ENCODE measurements around the gene HEXIM2. TPM values are rescaled to one million over a fixed set of nuclear protein-coding genes. Genes with fewer than 3 reads are reported as not detected.

HEXIM2 gene
- total and polyA plus RNA-seq, 2 of the 13 experiments (the other 11 are each of a cell fraction or from before 2014, with no cell fraction given) = 27.1 to 32.4 TPM

- no peak for TF ChIP-seq HNF1A (IDR thresholded peaks at IDR 0.05; ENCODE audit: low read depth)
- TF ChIP-seq HNF1A (CRISPR knock-in tag; IDR thresholded peaks at IDR 0.05; ENCODE audit: borderline replicate concordance) = peak; percentile 81
- peak; percentile 98 for TF ChIP-seq ZNF567 (CRISPR knock-in tag; IDR thresholded peaks at IDR 0.05; ENCODE audit: borderline replicate concordance)
- no peak for TF ChIP-seq GPBP1L1 (CRISPR knock-in tag; IDR thresholded peaks at IDR 0.05)
- TF ChIP-seq ZSCAN25 (CRISPR knock-in tag; IDR thresholded peaks at IDR 0.05) = peak; percentile 84
- peak; percentile 88 for TF ChIP-seq ZNF12 (CRISPR knock-in tag; IDR thresholded peaks at IDR 0.05)
- TF ChIP-seq SRSF4 (IDR thresholded peaks at IDR 0.05; ENCODE audit: low read depth, low read length, poor library complexity, severe bottlenecking) = no peak
- peak; percentile 88; the same call in 1 of the 2 replicates for TF ChIP-seq ZKSCAN8 (CRISPR knock-in tag; IDR thresholded peaks at IDR 0.05; ENCODE audit: borderline replicate concordance)
- peak; percentile 81 for TF ChIP-seq HOMEZ (CRISPR knock-in tag; IDR thresholded peaks at IDR 0.05; ENCODE audit: low read depth)
- TF ChIP-seq ISL2 (CRISPR knock-in tag; IDR thresholded peaks at IDR 0.05) = peak; percentile 81
- no peak; the same call in 1 of the 2 replicates for TF ChIP-seq ZFP37 (CRISPR knock-in tag; IDR thresholded peaks at IDR 0.05; ENCODE audit: borderline replicate concordance)
- peak; percentile 85; the same call in 1 of the 2 replicates for TF ChIP-seq FIP1L1 (IDR thresholded peaks at IDR 0.05; ENCODE audit: borderline replicate concordance, insufficient read depth, low read depth, low read length)
- no peak for TF ChIP-seq MTF2 (CRISPR knock-in tag; IDR thresholded peaks at IDR 0.05; ENCODE audit: borderline replicate concordance)
- TF ChIP-seq ZNF124 (CRISPR knock-in tag; IDR thresholded peaks at IDR 0.05) = no peak
- TF ChIP-seq ZNF431 (CRISPR knock-in tag; IDR thresholded peaks at IDR 0.05; ENCODE audit: borderline replicate concordance, low read depth) = no peak
- TF ChIP-seq SNAPC4 (CRISPR knock-in tag; IDR thresholded peaks at IDR 0.05) = no peak
Observed at GRCh38 chr17:45197555-45198334, 36.1 kb downstream of the HEXIM2 start (continued).
